ENCODE data around the gene FARSB.

FARSB gene

GRCh38 chr2:222669353-222669752 is 13.5 kb upstream of the FARSB start:
- in situ Hi-C loops (cut with MboI; ENCODE audit: low sequenced_read_pairs): no loop called here

- in situ Hi-C loops (cut with MboI; ENCODE audit: low sequenced_read_pairs): no loop called here
These were observed 12.7 kb upstream of the FARSB start for GRCh38 chr2:222668494-222669154.

- in situ Hi-C loops (cut with MboI; ENCODE audit: low sequenced_read_pairs): no loop called here
These were observed 7.6 kb upstream of the FARSB start for GRCh38 chr2:222663479-222663878.

- in situ Hi-C loops (cut with MboI; ENCODE audit: low sequenced_read_pairs): no loop called here
These were observed 894 bp upstream of the FARSB start for GRCh38 chr2:222656526-222657446.

GRCh38 chr2:222653280-222653679 is 2.6 kb downstream of the FARSB start:
- in situ Hi-C loops (cut with MboI; ENCODE audit: low sequenced_read_pairs): no loop called here

GRCh38 chr2:222652491-222653255 is 3.2 kb downstream of the FARSB start:
- in situ Hi-C loops (cut with MboI; ENCODE audit: low sequenced_read_pairs): no loop called here

GRCh38 chr2:222651718-222652418 is 4.0 kb downstream of the FARSB start:
- in situ Hi-C loops (cut with MboI; ENCODE audit: low sequenced_read_pairs): no loop called here

GRCh38 chr2:222649801-222650200 is 6.1 kb downstream of the FARSB start:
- in situ Hi-C loops (cut with MboI; ENCODE audit: low sequenced_read_pairs): no loop called here

GRCh38 chr2:222646008-222646407 is 9.9 kb downstream of the FARSB start:
- in situ Hi-C loops (cut with MboI; ENCODE audit: low sequenced_read_pairs): no loop called here

GRCh38 chr2:222643134-222643533 is 12.8 kb downstream of the FARSB start:
- in situ Hi-C loops (cut with MboI; ENCODE audit: low sequenced_read_pairs): no loop called here

- in situ Hi-C loops (cut with MboI; ENCODE audit: low sequenced_read_pairs): no loop called here
These were observed 14.6 kb downstream of the FARSB start for GRCh38 chr2:222641336-222641735.

GRCh38 chr2:222637067-222637466 is 18.8 kb downstream of the FARSB start:
- in situ Hi-C loops (cut with MboI; ENCODE audit: low sequenced_read_pairs): no loop called here

GRCh38 chr2:222635295-222635694 is 20.6 kb downstream of the FARSB start:
- in situ Hi-C loops (cut with MboI; ENCODE audit: low sequenced_read_pairs): no loop called here

- in situ Hi-C loops (cut with MboI; ENCODE audit: low sequenced_read_pairs): no loop called here
These were observed 28.1 kb downstream of the FARSB start for GRCh38 chr2:222627764-222628163.

- in situ Hi-C loops (cut with MboI; ENCODE audit: low sequenced_read_pairs): no loop called here
These were observed 32.1 kb downstream of the FARSB start for GRCh38 chr2:222623756-222624309.

- in situ Hi-C loops (cut with MboI; ENCODE audit: low sequenced_read_pairs): no loop called here
These were observed 33.0 kb downstream of the FARSB start for GRCh38 chr2:222622910-222623309.

GRCh38 chr2:222621893-222622292 is 34.0 kb downstream of the FARSB start:
- in situ Hi-C loops (cut with MboI; ENCODE audit: low sequenced_read_pairs): no loop called here

GRCh38 chr2:222615320-222615719 is 40.6 kb downstream of the FARSB start:
- in situ Hi-C loops (cut with MboI; ENCODE audit: low sequenced_read_pairs): no loop called here

- in situ Hi-C loops (cut with MboI; ENCODE audit: low sequenced_read_pairs): no loop called here
These were observed 42.1 kb downstream of the FARSB start for GRCh38 chr2:222613715-222614331.

GRCh38 chr2:222611684-222612083 is 44.2 kb downstream of the FARSB start:
- in situ Hi-C loops (cut with MboI; ENCODE audit: low sequenced_read_pairs): no loop called here
